Left ventricle myocardium inferior (tissue), 1 donor: ENCODE data around the gene LTF. TPM values are rescaled to one million over a fixed set of nuclear protein-coding genes. Genes with fewer than 3 reads are reported as not detected.
A peak's percentile ranks its signal among the peaks of the same experiment; 100 is the strongest.

Source experiments
- DNase-seq: peaks from one replicate; pipeline ENCODE4 v3.0.0-alpha.2; 2020
- H3K27ac ChIP-seq: fragments of 200-600 bp; replicated peaks from 2 replicates; pipeline ENCODE4 v1.8.0; 2021
- H3K27me3 ChIP-seq: fragments of 200-600 bp; 2 replicates; pipeline ENCODE4 v1.8.0; 2021; ENCODE audit warnings: low read depth
- H3K36me3 ChIP-seq: fragments of 200-600 bp; 2 replicates; pipeline ENCODE4 v1.8.0; 2021
- H3K4me1 ChIP-seq: fragments of 200-600 bp; 2 replicates; pipeline ENCODE4 v1.8.0; 2021
- H3K4me3 ChIP-seq: fragments of 200-600 bp; 2 replicates; pipeline ENCODE4 v1.8.0; 2021; ENCODE audit warnings: mild to moderate bottlenecking, moderate library complexity
- H3K9me3 ChIP-seq: fragments of 200-600 bp; replicated peaks from 2 replicates; pipeline ENCODE4 v1.8.0; 2021
- CTCF ChIP-seq: fragments of 200-600 bp; IDR thresholded peaks from 2 replicates; pipeline ENCODE4 v1.8.0; 2021; ENCODE audit warnings: antibody characterized with exemption, mild to moderate bottlenecking, borderline replicate concordance
- intact Hi-C: fragments of 100-400 bp; cut with micrococcal nuclease; formaldehyde crosslinking; loops from one replicate; pipeline ENCODE4 v1.11.0; 2022
- total RNA-seq: library from RNA; stranded (reverse); fragmentation: NEBNext Ultra II Directional; extraction: Animal tissue kit (Norgen Biotek cat#: 25700); gene quantifications from one replicate; pipeline ENCODE4 v1.2.1, GENCODE V29; 2021
- donor health status: DM: no; HTN: yes; CAD: no; lungs with severe emphysema.

LTF gene
- total RNA-seq, 1 donor from 2014 or later: 2.7 TPM

GRCh38 chr3:46410669-46411068 is 54.0 kb downstream of the LTF start:
- no peaks in the 10 kb centered on the region for H3K27me3 ChIP-seq
- intact Hi-C loops: no loop called here
- no peak overlapping the region for H3K4me3 ChIP-seq
- DNase-seq: no peak
- TF ChIP-seq CTCF: no peak
- peak overlapping the region; percentile 16 for H3K27ac ChIP-seq
- H3K36me3 ChIP-seq: no peaks in the 10 kb centered on the region
- H3K4me1 ChIP-seq: peaks cover 96% of the 10 kb centered on the region
- no peaks in the 10 kb centered on the region for H3K9me3 ChIP-seq

GRCh38 chr3:46409739-46410489 is 54.8 kb downstream of the LTF start:
- intact Hi-C loops: no loop called here
- Histone ChIP-seq H3K9me3 (no peaks in the 10 kb centered on the region), H3K4me3 (no peak overlapping the region), H3K27me3 (no peaks in the 10 kb centered on the region), H3K4me1 (peaks cover 96% of the 10 kb centered on the region), H3K27ac (peak overlapping the region; percentile 16), H3K36me3 (no peaks in the 10 kb centered on the region)
- peak; percentile 15 for TF ChIP-seq CTCF
- no peak for DNase-seq

- Histone ChIP-seq H3K4me1 (peaks cover 93% of the 10 kb centered on the region), H3K36me3 (no peaks in the 10 kb centered on the region), H3K27me3 (no peaks in the 10 kb centered on the region), H3K4me3 (no peak overlapping the region), H3K9me3 (no peaks in the 10 kb centered on the region), H3K27ac (no peak overlapping the region)
- TF ChIP-seq CTCF: no peak
- DNase-seq: no peak
- intact Hi-C loops: no loop called here
Measured at GRCh38 chr3:46408853-46409252, 55.9 kb downstream of the LTF start.

GRCh38 chr3:46407970-46408369 is 56.7 kb downstream of the LTF start:
- Histone ChIP-seq H3K27me3 (no peaks in the 10 kb centered on the region), H3K27ac (peak overlapping the region; percentile 84), H3K4me1 (peaks cover 84% of the 10 kb centered on the region), H3K36me3 (no peaks in the 10 kb centered on the region), H3K4me3 (peak overlapping the region; percentile 60), H3K9me3 (no peaks in the 10 kb centered on the region)
- DNase-seq: no peak
- TF ChIP-seq CTCF: no peak
- intact Hi-C loops: no loop called here

- no peak for TF ChIP-seq CTCF
- peak; percentile 45 for DNase-seq
- H3K27me3 ChIP-seq: no peaks in the 10 kb centered on the region
- intact Hi-C loops: no loop called here
- no peaks in the 10 kb centered on the region for H3K9me3 ChIP-seq
- peaks cover 75% of the 10 kb centered on the region for H3K4me1 ChIP-seq
- H3K27ac ChIP-seq: peak within 1 kb of the TSS; percentile 84
- no peaks in the 10 kb centered on the region for H3K36me3 ChIP-seq
- peak within 1 kb of the TSS; percentile 60 for H3K4me3 ChIP-seq
Measured at GRCh38 chr3:46406788-46407611, 57.7 kb downstream of the LTF start, which contains the start of the genes CCR5AS and CCRL2. CCR5AS (minus strand) TSS chr3:46407066. CCRL2 (plus strand) TSS chr3:46407259; CDS start chr3:46408080, 821 bp downstream.
